ENCODE results near the gene CACNA2D3. TPM values are rescaled to one million over a fixed set of nuclear protein-coding genes. Genes with fewer than 3 reads are reported as not detected.
"Not testable (repeated sequence)": the region's sequence is repeated elsewhere in the genome, so short reads cannot be mapped to it uniquely, and the experiment has no call there.

CACNA2D3 gene
- total and polyA plus RNA-seq, 4 experiments from 2014 or later: not detected

DNA sequence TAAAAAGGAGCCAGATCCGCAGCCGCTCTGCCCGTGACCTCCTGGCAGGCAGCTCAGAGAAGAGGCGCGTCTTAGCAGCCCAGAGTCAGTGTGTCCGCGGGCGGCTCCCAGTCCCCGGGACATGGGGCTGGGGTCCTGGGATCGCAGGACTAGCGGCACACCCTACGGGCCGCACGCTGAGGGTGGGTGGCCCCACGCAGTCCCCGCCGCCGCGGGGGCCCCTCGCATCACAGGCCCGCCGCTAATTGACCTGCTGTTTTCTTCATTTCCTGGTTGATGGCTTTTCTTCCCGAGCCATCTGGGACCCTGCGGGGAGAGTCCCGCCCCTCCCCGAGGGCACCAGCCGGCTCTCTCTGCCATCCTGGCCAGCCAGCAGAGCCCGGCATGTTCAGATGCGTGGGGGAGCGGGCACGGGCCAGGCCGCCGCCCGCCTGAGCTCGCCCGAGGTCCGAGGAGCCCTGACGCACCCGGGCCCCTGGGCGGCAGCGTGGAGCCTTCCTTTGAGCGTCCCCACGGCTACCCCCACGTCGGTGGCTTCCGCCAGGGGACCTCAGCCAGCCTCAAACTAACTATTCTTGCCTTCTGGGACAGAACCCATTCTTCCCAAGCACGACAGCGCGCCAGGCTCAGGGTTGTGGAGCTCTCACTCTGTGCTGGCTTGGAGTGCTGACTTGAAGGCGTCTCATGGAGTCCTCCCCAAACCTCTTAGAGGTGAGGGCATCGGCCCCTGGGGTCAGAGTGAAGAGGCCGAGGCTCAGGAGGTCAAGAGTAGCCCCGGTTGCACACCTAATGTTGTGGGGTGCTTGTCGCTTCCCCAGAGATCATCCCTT, 34.6 kb upstream of the CACNA2D3 start:
- Histone ChIP-seq H3K4me1 (ENCODE audit: insufficient read depth, low read length) (no peaks in the 10 kb centered on the region), H3K27me3 (ENCODE audit: insufficient read depth, low read length) (peaks cover 3% of the 10 kb centered on the region), H3K27ac (ENCODE audit: low read depth, low read length) (no peak overlapping the region), H3K9me3 (ENCODE audit: control insufficient read depth in 1 of 2, low read length in 2 of 2) (no peaks in the 10 kb centered on the region), H3K4me3 (ENCODE audit: low read length in 2 of 2) (no peak overlapping the region), H3K36me3 (ENCODE audit: insufficient read depth, low read length) (no peaks in the 10 kb centered on the region)
- POLR2A ChIA-PET (ENCODE audit: partially characterized antibody): no interaction called here
- peaks cover 0 to 3% (median 0%) of the 10 kb centered on the region in 4 donors for H3K4me1 Mint-ChIP-seq
- no peak for DNase-seq
- intact Hi-C loops (cut with micrococcal nuclease): no loop called here
- CTCF ChIA-PET (ENCODE audit: partially characterized antibody): no interaction called here
- peaks cover 0 to 1% (median 0%) of the 10 kb centered on the region in 8 donors for H3K9me3 Mint-ChIP-seq
- H3K36me3 Mint-ChIP-seq: no peaks in the 10 kb centered on the region
- no peak overlapping the region for H3K27ac Mint-ChIP-seq
- no peak overlapping the region for H3K4me3 Mint-ChIP-seq
- H3K27me3 Mint-ChIP-seq: peaks cover 17 to 18% of the 10 kb centered on the region in 2 donors

- Mint-ChIP-seq H3K27me3 (peaks cover 2 to 7% of the 10 kb centered on the region in 2 donors), H3K4me1 (no peaks in the 10 kb centered on the region), H3K36me3 (no peaks in the 10 kb centered on the region), H3K27ac (no peak overlapping the region), H3K4me3 (no peak overlapping the region), H3K9me3 (peaks cover 0 to 1% (median 0%) of the 10 kb centered on the region in 8 donors)
- intact Hi-C loops (cut with micrococcal nuclease): no loop called here
- Histone ChIP-seq H3K27me3 (ENCODE audit: insufficient read depth, low read length) (no peaks in the 10 kb centered on the region), H3K4me1 (ENCODE audit: insufficient read depth, low read length) (no peaks in the 10 kb centered on the region), H3K27ac (ENCODE audit: low read depth, low read length) (no peak overlapping the region), H3K9me3 (ENCODE audit: control insufficient read depth in 1 of 2, low read length in 2 of 2) (no peaks in the 10 kb centered on the region), H3K36me3 (ENCODE audit: insufficient read depth, low read length) (no peaks in the 10 kb centered on the region), H3K4me3 (ENCODE audit: low read length in 2 of 2) (no peak overlapping the region)
- POLR2A ChIA-PET (ENCODE audit: partially characterized antibody): no interaction called here
- CTCF ChIA-PET (ENCODE audit: partially characterized antibody): interaction anchor here (0.8 kb wide), 1 partner anchor 10 kb away, joined by 3 read pairs; no protein-coding TSS in a partner anchor
- no peak for DNase-seq
These were observed 28.7 kb upstream of the CACNA2D3 start for GRCh38 chr3:54093491-54094248.

GRCh38 chr3:54094926-54095325, 27.4 kb upstream of the CACNA2D3 start:
- Mint-ChIP-seq H3K27me3 (peaks cover under 1 to 2% of the 10 kb centered on the region in 2 donors), H3K27ac (no peak overlapping the region), H3K9me3 (peaks cover 0 to 1% (median 0%) of the 10 kb centered on the region in 8 donors), H3K4me1 (no peaks in the 10 kb centered on the region), H3K4me3 (no peak overlapping the region), H3K36me3 (no peaks in the 10 kb centered on the region)
- Histone ChIP-seq H3K36me3 (ENCODE audit: insufficient read depth, low read length) (no peaks in the 10 kb centered on the region), H3K4me1 (ENCODE audit: insufficient read depth, low read length) (no peaks in the 10 kb centered on the region), H3K9me3 (ENCODE audit: control insufficient read depth in 1 of 2, low read length in 2 of 2) (no peaks in the 10 kb centered on the region), H3K4me3 (ENCODE audit: low read length in 2 of 2) (no peak overlapping the region), H3K27me3 (ENCODE audit: insufficient read depth, low read length) (no peaks in the 10 kb centered on the region), H3K27ac (ENCODE audit: low read depth, low read length) (no peak overlapping the region)
- no peak for DNase-seq
- ChIA-PET POLR2A (ENCODE audit: partially characterized antibody) (no interaction called here), CTCF (ENCODE audit: partially characterized antibody) (no interaction called here)
- intact Hi-C loops (cut with micrococcal nuclease): no loop called here

DNA sequence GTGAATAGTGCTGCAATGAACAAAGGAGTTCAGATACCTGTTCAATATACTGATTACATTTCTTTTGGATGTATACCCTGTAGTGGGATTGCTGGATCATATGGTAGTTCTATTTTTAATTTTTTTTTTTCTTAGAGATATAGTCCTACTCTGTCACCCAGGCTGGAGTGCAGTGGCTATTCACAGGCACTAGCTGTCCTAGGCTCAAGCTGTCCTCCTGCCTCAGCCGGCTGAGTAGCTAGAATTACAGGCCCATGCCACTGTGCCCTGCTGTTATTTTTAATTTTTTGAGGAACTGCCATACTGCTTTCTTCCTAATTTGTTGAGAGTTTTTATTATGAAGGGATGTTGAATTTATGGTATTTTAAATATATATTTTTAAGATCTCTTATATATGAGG, 23.0 kb upstream of the CACNA2D3 start:
- Mint-ChIP-seq H3K4me1 (no peaks in the 10 kb centered on the region), H3K9me3 (peaks cover 0 to 2% (median 0%) of the 10 kb centered on the region in 8 donors), H3K27me3 (peaks cover 0 to 1% of the 10 kb centered on the region in 2 donors), H3K36me3 (no peaks in the 10 kb centered on the region), H3K27ac (no peak overlapping the region), H3K4me3 (no peak overlapping the region)
- intact Hi-C loops (cut with micrococcal nuclease): no loop called here
- Histone ChIP-seq H3K4me3 (ENCODE audit: low read length in 2 of 2) (no peak overlapping the region), H3K27me3 (ENCODE audit: insufficient read depth, low read length) (no peaks in the 10 kb centered on the region), H3K36me3 (ENCODE audit: insufficient read depth, low read length) (no peaks in the 10 kb centered on the region), H3K9me3 (ENCODE audit: control insufficient read depth in 1 of 2, low read length in 2 of 2) (no peaks in the 10 kb centered on the region), H3K27ac (ENCODE audit: low read depth, low read length) (no peak overlapping the region), H3K4me1 (ENCODE audit: insufficient read depth, low read length) (no peaks in the 10 kb centered on the region)
- no peak for DNase-seq
- ChIA-PET POLR2A (ENCODE audit: partially characterized antibody) (no interaction called here), CTCF (ENCODE audit: partially characterized antibody) (no interaction called here)

DNA sequence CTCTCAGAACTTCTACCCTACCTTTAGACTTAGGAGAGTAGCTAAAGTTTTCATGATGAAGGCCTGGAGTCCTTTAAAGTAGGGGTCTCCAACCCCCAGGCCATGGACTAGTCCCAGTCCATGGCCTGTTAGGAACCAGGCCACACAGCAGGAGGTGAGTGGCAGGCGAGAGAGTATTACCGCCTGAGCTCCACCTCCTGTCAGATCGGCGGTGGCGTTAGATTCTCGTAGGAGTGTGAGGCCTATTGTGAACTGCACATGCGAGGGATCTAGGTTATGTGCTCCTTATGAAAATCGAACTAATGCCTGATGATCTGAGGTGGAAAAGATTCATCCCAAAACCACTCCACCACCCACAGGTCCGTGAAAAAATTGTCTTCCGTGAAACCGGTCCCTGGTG, 18.3 kb upstream of the CACNA2D3 start:
- DNase-seq: no peak
- H3K4me3 Mint-ChIP-seq: no peak overlapping the region
- H3K27me3 Mint-ChIP-seq: peaks cover 4 to 6% of the 10 kb centered on the region in 2 donors
- H3K36me3 ChIP-seq (ENCODE audit: insufficient read depth, low read length): no peaks in the 10 kb centered on the region
- no peak overlapping the region for H3K27ac ChIP-seq (ENCODE audit: low read depth, low read length)
- no peak overlapping the region for H3K4me3 ChIP-seq (ENCODE audit: low read length in 2 of 2)
- CTCF ChIA-PET (ENCODE audit: partially characterized antibody): no interaction called here
- no peaks in the 10 kb centered on the region for H3K9me3 ChIP-seq (ENCODE audit: control insufficient read depth in 1 of 2, low read length in 2 of 2)
- intact Hi-C loops (cut with micrococcal nuclease): no loop called here
- H3K27me3 ChIP-seq (ENCODE audit: insufficient read depth, low read length): no peaks in the 10 kb centered on the region
- H3K9me3 Mint-ChIP-seq: peaks cover 0 to 11% (median 3%) of the 10 kb centered on the region in 8 donors
- no peaks in the 10 kb centered on the region for H3K4me1 ChIP-seq (ENCODE audit: insufficient read depth, low read length)
- H3K27ac Mint-ChIP-seq: no peak overlapping the region
- no peaks in the 10 kb centered on the region for H3K36me3 Mint-ChIP-seq
- POLR2A ChIA-PET (ENCODE audit: partially characterized antibody): no interaction called here
- no peaks in the 10 kb centered on the region for H3K4me1 Mint-ChIP-seq

DNA sequence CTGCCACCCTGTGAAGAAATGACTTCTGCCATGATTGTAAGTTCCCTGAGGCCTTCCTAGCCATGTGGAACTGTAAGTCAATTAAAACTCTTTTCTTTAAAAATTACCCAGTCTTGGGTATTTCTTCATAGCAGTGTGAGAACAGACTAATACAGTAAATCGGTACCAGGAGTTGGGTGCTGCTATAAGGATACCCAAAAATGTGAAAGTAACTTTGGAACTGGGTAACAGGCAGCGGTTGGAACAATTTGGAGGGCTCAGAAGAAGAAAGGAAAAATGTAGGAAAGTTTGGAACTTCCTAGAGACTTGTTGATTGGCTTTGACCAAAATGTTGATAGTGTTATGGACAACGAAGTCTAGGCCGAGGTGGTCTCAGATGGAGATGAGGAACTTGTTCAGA, 6.2 kb upstream of the CACNA2D3 start:
- H3K27ac Mint-ChIP-seq; CTCF ChIA-PET (ENCODE audit: partially characterized antibody); H3K4me3 ChIP-seq (ENCODE audit: low read length in 2 of 2); H3K9me3 ChIP-seq (ENCODE audit: control insufficient read depth in 1 of 2, low read length in 2 of 2); intact Hi-C loops (cut with micrococcal nuclease); H3K36me3 Mint-ChIP-seq; DNase-seq; H3K27me3 ChIP-seq (ENCODE audit: insufficient read depth, low read length); H3K4me1 Mint-ChIP-seq; H3K27ac ChIP-seq (ENCODE audit: low read depth, low read length); POLR2A ChIA-PET (ENCODE audit: partially characterized antibody); H3K4me3 Mint-ChIP-seq; H3K4me1 ChIP-seq (ENCODE audit: insufficient read depth, low read length); H3K36me3 ChIP-seq (ENCODE audit: insufficient read depth, low read length): not testable (repeated sequence)
- Mint-ChIP-seq H3K27me3 (peaks cover 16 to 23% of the 10 kb centered on the region in 2 donors), H3K9me3 (peaks cover 0 to 14% (median 5%) of the 10 kb centered on the region in 8 donors)

DNA sequence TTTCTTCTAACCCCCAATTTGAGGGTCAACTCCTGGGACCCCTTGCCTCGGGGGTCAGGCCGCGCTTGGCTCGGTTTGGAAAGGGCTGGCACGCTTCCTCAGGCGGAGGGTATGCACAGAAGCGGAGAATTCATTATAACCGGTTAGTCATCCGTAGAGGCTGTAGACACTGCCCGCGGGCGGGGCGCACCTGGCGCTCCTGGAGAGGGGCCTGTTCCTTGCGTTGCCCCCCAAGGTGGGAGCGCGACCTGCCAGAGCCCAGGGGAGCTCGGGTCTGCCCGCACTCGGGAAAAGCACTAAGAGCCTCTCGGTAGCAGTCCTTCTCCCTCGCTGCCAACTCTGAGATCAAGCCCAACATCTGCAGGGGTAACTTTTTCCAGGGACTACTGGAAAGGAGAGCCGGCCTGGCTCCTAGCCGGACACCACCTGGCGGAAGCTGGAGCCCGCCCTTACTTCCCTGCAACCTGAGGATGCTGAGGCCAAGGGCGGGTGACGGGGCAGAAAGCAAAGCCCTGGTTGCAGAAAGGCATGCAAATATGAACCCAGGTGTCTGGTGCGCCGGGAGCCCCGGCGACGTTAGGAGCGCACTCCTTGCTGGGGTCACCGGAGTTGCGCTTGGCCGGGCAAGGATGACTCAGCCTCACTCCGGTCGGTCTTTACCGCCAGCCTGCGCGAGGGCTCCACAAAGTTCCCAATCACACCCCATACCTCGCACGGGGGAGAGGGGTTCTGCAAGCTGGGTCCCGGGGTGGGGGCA, 1.5 kb upstream of the CACNA2D3 start:
- Mint-ChIP-seq H3K36me3 (no peaks in the 10 kb centered on the region), H3K27ac (no peak overlapping the region), H3K4me3 (peak overlapping the region in 3 of 8 donors; percentile 29 to 54 (median 54)), H3K9me3 (peaks cover 0 to 10% (median 3%) of the 10 kb centered on the region in 8 donors), H3K27me3 (peaks cover 28 to 37% of the 10 kb centered on the region in 2 donors), H3K4me1 (peaks cover 2 to 12% (median 7%) of the 10 kb centered on the region in 4 donors)
- H3K4me3 ChIP-seq (ENCODE audit: low read length in 2 of 2): no peak overlapping the region
- no peaks in the 10 kb centered on the region for H3K9me3 ChIP-seq (ENCODE audit: control insufficient read depth in 1 of 2, low read length in 2 of 2)
- intact Hi-C loops (cut with micrococcal nuclease): no loop called here
- CTCF ChIA-PET (ENCODE audit: partially characterized antibody): no interaction called here
- no peaks in the 10 kb centered on the region for H3K36me3 ChIP-seq (ENCODE audit: insufficient read depth, low read length)
- no peak overlapping the region for H3K27ac ChIP-seq (ENCODE audit: low read depth, low read length)
- DNase-seq: no peak
- H3K27me3 ChIP-seq (ENCODE audit: insufficient read depth, low read length): no peaks in the 10 kb centered on the region
- POLR2A ChIA-PET (ENCODE audit: partially characterized antibody): no interaction called here
- H3K4me1 ChIP-seq (ENCODE audit: insufficient read depth, low read length): no peaks in the 10 kb centered on the region

Measured in CD4-positive, alpha-beta memory T cell (primary cell).